ENCODE data around the gene TOP3B.

- no peak for TF ChIP-seq CTCF (conservative IDR thresholded peaks at IDR 0.05; ENCODE audit: low read depth in 2 of 2)
- no peak for TF ChIP-seq JUNB (IDR thresholded peaks at IDR 0.05; ENCODE audit: unreplicated experiment)
- TF ChIP-seq NANOG (IDR thresholded peaks at IDR 0.05; ENCODE audit: borderline replicate concordance), result no peak
- no peak for TF ChIP-seq CREB1 (CRISPR knock-in tag; IDR thresholded peaks at IDR 0.05; ENCODE audit: low read depth)
- TF ChIP-seq POLR2AphosphoS5 (IDR thresholded peaks at IDR 0.05; ENCODE audit: low read depth), result no peak
- no peak for TF ChIP-seq EZH2 (IDR thresholded peaks at IDR 0.05; ENCODE audit: low read depth, unreplicated experiment)
- no peak for TF ChIP-seq REST (IDR thresholded peaks at IDR 0.05; ENCODE audit: unreplicated experiment)
- TF ChIP-seq EZH2phosphoT487 (IDR thresholded peaks at IDR 0.05; ENCODE audit: unreplicated experiment), result no peak
- no peak for TF ChIP-seq ZNF462 (CRISPR knock-in tag; IDR thresholded peaks at IDR 0.05)
- TF ChIP-seq ZNF331 (CRISPR knock-in tag; IDR thresholded peaks at IDR 0.05; ENCODE audit: low read depth), result no peak
Measured at GRCh38 chr22:21991304-21991596, 8.7 kb upstream of the TOP3B start.

All from GM23338 (cell line).